ENCODE results near the gene KRTCAP2.
A peak's percentile ranks its signal among the peaks of the same experiment; 100 is the strongest.
"Not testable (repeated sequence)": the region's sequence is repeated elsewhere in the genome, so short reads cannot be mapped to it uniquely, and the experiment has no call there.

KRTCAP2 gene

DNA sequence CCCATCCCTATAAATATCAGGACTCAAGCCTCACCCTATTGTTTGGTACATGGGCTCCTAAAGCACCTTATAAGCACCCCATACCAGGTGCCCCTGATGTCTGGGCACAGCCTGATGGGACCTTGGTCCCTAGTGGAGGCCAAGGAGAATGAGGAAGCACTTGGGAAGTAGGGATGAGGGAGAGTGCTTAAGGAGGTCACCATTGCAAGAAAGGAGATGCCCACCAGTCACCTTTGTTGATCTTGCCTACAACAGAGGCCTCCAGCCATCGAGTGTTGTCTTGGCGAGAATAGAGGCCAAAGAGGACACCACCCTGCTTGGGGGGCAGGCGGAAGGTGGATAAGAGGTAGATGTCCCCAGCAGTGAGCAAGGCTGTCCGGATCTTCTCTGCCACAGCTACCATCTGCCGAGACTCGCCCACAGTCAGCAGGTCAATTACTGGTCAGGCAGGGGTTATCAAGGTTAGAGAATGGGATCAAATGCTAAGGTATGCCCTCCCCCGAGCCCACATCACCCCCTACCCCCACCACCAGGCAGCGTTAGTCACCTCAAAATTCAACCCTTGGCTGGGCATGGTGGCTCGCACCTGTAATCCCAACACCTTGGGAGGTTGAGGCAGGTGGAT is 33.0 kb upstream of the KRTCAP2 start:
- ATAC-seq: no peak
- peaks cover 37% of the 10 kb centered on the region for H3K4me1 Mint-ChIP-seq
- no peaks in the 10 kb centered on the region for H3K27me3 Mint-ChIP-seq
- no peak overlapping the region for H3K4me3 Mint-ChIP-seq
- no peak overlapping the region for H3K27ac Mint-ChIP-seq
- H3K36me3 Mint-ChIP-seq: peaks cover 6% of the 10 kb centered on the region
- no peaks in the 10 kb centered on the region for H3K9me3 Mint-ChIP-seq

DNA sequence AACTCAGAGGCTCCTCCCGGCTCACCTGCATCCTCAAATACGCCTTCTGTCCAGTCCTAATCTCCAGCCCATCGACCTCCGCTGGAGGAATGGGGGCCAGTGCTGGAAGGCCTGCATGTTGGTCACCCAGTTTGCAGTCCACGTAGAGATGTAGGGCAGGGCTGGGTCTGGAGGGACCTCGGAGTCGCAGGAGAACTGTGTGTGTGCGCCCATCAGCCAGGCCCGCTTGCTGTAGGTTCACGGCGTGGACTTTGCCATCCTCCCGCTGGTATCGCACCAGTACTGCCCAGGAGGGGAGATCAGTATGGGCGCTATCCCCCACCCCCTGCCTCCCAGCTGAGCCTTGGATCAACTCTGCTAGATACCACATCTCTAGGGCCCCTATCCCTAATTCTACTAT is 31.9 kb upstream of the KRTCAP2 start:
- Mint-ChIP-seq H3K4me3 (no peak overlapping the region), H3K4me1 (peaks cover 29% of the 10 kb centered on the region), H3K27me3 (no peaks in the 10 kb centered on the region), H3K27ac (no peak overlapping the region), H3K9me3 (no peaks in the 10 kb centered on the region), H3K36me3 (no peaks in the 10 kb centered on the region)
- no peak for ATAC-seq

- Mint-ChIP-seq H3K27ac (no peak overlapping the region), H3K27me3 (no peaks in the 10 kb centered on the region), H3K4me3 (no peak overlapping the region), H3K36me3 (no peaks in the 10 kb centered on the region), H3K4me1 (peaks cover 14% of the 10 kb centered on the region), H3K9me3 (no peaks in the 10 kb centered on the region)
- no peak for ATAC-seq
These were observed 29.8 kb upstream of the KRTCAP2 start for GRCh38 chr1:155202731-155203515.

DNA sequence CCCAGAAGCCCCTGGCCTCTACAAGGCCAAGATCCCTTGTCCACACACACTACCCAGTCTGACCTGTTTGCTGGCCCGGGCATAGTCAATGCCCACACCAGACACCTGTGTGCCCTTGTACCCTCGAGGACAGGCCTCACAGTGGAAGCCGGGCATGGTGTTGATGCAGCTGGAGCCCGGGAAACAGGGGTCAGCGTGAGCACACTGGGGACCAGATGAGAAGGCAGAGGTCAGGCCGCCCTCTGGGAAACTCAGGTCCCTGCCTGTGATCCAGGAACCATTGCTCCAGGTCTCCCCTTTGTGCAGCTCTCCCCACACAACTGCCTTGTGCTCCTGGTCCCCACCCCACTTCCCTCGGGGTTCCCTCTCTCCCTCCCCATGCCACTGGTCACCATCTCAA is 29.1 kb upstream of the KRTCAP2 start:
- no peak for ATAC-seq
- no peaks in the 10 kb centered on the region for H3K27me3 Mint-ChIP-seq
- no peak overlapping the region for H3K4me3 Mint-ChIP-seq
- H3K9me3 Mint-ChIP-seq: no peaks in the 10 kb centered on the region
- H3K4me1 Mint-ChIP-seq: peaks cover 7% of the 10 kb centered on the region
- no peaks in the 10 kb centered on the region for H3K36me3 Mint-ChIP-seq
- H3K27ac Mint-ChIP-seq: no peak overlapping the region

DNA sequence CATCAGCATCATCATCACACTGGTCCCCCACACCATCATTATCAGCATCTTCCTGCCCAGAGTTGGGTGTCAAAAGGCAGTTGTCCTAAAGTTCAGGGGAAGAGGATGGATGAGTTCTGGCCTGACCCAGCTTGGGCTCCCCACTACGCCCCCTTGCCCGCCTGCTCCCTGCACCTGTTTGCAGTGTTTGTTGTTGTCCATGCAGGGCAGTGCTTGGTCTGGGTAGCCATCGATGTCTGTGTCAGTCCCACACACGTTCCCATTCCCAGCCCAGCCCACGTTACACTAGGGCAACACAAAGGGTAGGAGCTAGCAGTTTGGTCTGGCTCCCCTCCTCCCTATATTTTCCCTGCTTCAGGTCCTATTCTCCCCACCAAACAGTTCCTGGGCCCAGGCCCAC is 27.8 kb upstream of the KRTCAP2 start:
- H3K4me1 Mint-ChIP-seq: no peaks in the 10 kb centered on the region
- no peaks in the 10 kb centered on the region for H3K36me3 Mint-ChIP-seq
- H3K27ac Mint-ChIP-seq: no peak overlapping the region
- H3K4me3 Mint-ChIP-seq: no peak overlapping the region
- H3K27me3 Mint-ChIP-seq: no peaks in the 10 kb centered on the region
- ATAC-seq: no peak
- no peaks in the 10 kb centered on the region for H3K9me3 Mint-ChIP-seq

DNA sequence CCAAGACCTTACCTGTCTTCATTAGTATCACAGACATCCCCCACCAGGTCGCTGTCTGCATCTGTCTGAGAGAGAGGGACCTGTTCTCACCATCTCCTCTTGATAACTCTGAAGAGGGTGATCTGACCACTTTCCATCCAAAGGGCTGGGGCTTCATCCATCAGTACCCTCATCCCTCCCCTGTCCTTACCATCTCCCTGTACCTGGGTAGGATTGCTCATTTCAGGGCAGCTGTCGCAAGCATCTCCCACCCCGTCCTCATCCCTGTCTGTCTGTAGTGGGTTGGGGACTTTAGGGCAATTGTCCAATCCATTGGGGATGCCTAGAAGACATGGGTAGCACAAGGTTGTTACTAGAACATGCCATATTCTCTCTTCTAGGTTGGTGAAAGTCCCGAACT is 26.7 kb upstream of the KRTCAP2 start:
- Mint-ChIP-seq H3K27ac (no peak overlapping the region), H3K36me3 (no peaks in the 10 kb centered on the region), H3K4me1 (peaks cover 6% of the 10 kb centered on the region), H3K9me3 (no peaks in the 10 kb centered on the region), H3K4me3 (no peak overlapping the region), H3K27me3 (no peaks in the 10 kb centered on the region)
- ATAC-seq: no peak

DNA sequence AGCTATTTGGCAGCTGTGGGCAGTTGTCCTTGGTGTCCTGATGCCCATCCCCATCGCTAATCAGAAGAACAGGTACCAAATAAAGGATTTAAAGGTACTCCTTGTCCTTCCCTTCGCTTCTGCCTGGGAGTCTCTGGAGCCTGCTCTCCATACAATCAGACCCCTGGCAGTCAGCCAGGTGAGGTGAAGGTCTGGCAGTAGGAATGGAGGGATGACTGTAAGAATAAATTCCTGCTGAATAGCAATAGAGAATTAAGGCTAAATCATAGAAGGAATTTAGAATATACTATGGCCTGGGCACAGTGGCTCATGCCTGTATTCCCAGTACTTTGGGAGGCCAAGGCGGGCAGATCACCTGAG is 25.4 kb upstream of the KRTCAP2 start:
- H3K27me3 Mint-ChIP-seq: no peaks in the 10 kb centered on the region
- H3K4me3 Mint-ChIP-seq: no peak overlapping the region
- H3K36me3 Mint-ChIP-seq: no peaks in the 10 kb centered on the region
- H3K9me3 Mint-ChIP-seq: no peaks in the 10 kb centered on the region
- H3K4me1 Mint-ChIP-seq: peaks cover 17% of the 10 kb centered on the region
- ATAC-seq: no peak
- H3K27ac Mint-ChIP-seq: no peak overlapping the region

DNA sequence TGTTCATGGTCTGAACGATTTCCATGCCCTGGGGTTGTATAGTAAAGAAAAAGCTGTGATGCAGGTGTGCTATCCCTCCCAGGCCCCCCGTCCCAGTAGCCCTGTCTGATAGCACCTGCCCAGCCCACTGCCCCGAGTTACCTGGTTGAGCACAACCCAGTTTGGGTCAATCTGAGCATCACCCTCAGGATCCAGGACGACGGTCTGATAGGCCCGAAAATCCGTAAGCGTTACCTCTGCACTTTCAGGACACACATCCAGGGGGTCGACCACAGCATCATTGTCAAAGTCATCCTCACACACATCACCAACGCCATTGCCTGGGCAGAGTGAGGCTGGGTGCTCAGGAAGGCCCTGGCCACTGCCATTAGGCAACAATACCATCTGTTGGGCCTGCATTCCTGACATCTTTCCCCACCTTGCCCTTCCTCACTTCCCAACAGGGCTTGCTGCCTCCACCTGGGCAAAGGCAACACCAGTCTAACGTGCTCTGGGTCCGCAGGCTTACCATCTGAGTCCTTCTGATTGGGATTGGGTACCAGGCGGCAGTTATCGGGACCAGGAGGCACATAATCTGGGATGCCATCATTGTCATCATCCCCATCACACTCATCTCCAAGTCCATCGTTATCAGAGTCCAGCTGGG is 24.9 kb upstream of the KRTCAP2 start:
- H3K4me1 Mint-ChIP-seq: peaks cover 22% of the 10 kb centered on the region
- ATAC-seq: no peak
- H3K36me3 Mint-ChIP-seq: no peaks in the 10 kb centered on the region
- H3K27me3 Mint-ChIP-seq: no peaks in the 10 kb centered on the region
- no peaks in the 10 kb centered on the region for H3K9me3 Mint-ChIP-seq
- H3K27ac Mint-ChIP-seq: no peak overlapping the region
- H3K4me3 Mint-ChIP-seq: no peak overlapping the region

DNA sequence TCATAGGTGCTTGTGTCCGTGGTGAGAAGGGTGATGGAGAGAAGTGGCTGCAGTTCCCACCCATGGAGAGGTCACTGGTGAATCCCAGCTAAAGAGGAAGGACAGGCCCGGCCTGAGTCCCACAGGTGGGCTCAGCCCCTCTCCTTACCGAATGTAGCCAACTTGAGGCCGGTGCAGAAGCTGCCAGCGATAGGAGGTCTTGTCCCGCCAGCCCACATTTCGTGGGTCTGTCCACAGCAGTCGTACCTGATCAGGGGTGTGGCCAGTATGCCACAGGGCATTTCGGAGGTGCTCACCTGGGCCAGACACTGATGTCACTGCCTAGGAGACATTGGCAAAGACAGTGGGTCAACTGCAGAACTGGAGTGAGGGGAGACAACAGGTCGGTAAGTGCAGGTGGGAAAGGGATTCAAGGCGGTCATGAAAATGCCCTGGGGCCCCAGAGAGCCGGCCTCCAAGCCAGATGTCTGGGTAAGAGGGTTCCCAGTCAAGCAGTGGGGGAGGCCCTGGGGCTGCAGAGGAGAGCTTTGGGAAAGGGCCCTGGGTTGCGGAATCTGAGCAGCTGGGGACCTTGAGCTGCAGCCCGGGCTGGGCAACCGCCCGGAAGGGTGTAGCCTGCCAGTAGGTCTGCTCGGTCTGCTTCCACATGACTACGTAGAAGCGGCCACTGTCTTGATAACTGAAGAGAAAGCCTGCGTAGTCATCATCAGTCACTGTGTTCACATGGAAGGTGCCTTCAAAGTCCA is 24.0 kb upstream of the KRTCAP2 start:
- Mint-ChIP-seq H3K27ac (no peak overlapping the region), H3K4me3 (no peak overlapping the region), H3K4me1 (peaks cover 29% of the 10 kb centered on the region), H3K36me3 (no peaks in the 10 kb centered on the region), H3K27me3 (no peaks in the 10 kb centered on the region), H3K9me3 (no peaks in the 10 kb centered on the region)
- no peak for ATAC-seq

DNA sequence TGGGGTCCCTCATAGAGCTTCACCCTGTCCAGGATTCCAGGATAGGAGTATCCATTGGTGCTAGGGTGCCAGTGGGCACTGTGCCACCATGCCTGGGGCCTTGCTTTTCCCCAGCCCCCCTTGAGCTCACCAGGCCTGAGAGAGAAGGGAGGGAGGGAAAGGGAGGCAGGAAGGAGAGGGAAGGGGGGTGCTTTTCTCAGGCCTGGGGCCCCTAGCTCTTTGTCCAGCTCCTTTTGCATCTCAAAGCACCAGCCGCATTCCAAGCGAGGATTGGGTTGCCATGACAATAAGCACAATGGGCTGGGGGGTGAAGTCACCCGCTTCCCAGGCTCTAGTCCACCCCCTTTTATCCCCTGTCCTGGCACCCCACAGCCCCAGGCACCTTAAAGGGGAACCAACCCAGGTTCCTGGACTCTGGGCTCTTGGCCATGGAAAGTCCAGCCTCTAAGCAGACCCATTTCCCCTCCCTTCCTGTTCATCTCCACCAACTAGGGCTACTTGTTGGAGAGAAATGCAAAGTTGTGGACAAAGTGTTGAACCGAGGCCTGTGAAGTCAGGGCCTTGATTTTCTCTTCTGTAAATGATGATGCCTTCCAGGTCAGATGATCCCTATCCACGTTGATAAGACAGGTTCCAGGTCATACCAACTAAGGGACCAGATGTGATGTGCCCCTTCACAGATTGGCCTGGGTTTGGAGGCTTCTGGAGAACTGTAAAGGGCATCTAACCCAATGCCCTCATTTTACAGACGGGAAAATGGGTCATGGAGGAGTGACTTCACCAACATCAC is 23.2 kb upstream of the KRTCAP2 start:
- H3K9me3 Mint-ChIP-seq: no peaks in the 10 kb centered on the region
- no peak overlapping the region for H3K27ac Mint-ChIP-seq
- H3K36me3 Mint-ChIP-seq: no peaks in the 10 kb centered on the region
- no peak for ATAC-seq
- no peak overlapping the region for H3K4me3 Mint-ChIP-seq
- H3K4me1 Mint-ChIP-seq: peaks cover 29% of the 10 kb centered on the region
- H3K27me3 Mint-ChIP-seq: no peaks in the 10 kb centered on the region

- Mint-ChIP-seq H3K36me3 (no peaks in the 10 kb centered on the region), H3K4me1 (peaks cover 29% of the 10 kb centered on the region), H3K27ac (peak overlapping the region; percentile 1), H3K4me3 (peak overlapping the region; percentile 76), H3K27me3 (no peaks in the 10 kb centered on the region), H3K9me3 (no peaks in the 10 kb centered on the region)
- ATAC-seq: no peak
These were observed 22.3 kb upstream of the KRTCAP2 start for GRCh38 chr1:155195201-155196102.

- H3K4me1 Mint-ChIP-seq: peaks cover 29% of the 10 kb centered on the region
- peak overlapping the region; percentile 82 for H3K27ac Mint-ChIP-seq
- not testable (repeated sequence) for H3K27me3 Mint-ChIP-seq, ATAC-seq, H3K9me3 Mint-ChIP-seq, H3K36me3 Mint-ChIP-seq
- H3K4me3 Mint-ChIP-seq: peak overlapping the region; percentile 84
These were observed 20.8 kb upstream of the KRTCAP2 start for GRCh38 chr1:155193991-155194240.

DNA sequence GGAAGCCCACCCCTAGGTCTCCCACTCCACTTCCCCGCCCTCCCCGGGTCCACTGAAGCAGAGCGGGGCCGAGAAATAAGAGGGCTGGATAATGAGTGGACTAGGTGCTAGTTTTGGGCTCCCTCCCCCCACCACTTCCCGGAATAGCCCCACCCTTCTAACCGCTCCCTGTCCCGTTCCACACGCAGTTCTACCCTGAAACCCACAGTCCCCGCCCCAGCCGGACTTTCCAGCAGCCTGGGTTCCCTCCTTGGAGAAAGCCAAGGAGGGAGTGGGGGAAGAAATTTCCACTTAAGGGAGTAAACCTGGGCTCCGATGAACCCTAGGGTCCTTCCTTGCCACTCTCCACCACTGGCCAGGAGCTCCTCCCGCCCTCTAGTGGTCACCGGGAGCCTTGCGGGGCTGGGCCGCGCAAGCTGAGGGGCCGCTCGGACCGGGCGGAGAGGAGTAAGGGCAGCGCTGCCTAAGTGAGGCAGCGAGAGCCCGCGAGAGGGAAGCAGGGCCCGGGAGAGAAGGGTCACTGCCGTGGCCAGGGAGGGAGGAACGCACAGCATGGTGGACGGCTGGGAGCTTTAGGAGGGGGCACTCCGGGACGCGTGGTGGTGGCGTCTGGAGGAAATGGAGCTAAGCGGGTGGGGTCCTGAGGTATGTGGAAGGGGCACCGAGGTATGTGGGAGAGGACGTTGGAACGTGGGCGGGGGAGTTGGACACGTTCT is 20.3 kb upstream of the KRTCAP2 start:
- ATAC-seq: peak; percentile 84
- H3K27ac Mint-ChIP-seq: peak overlapping the region; percentile 82
- H3K36me3 Mint-ChIP-seq: no peaks in the 10 kb centered on the region
- no peaks in the 10 kb centered on the region for H3K9me3 Mint-ChIP-seq
- peaks cover 29% of the 10 kb centered on the region for H3K4me1 Mint-ChIP-seq
- peak overlapping the region; percentile 84 for H3K4me3 Mint-ChIP-seq
- H3K27me3 Mint-ChIP-seq: no peaks in the 10 kb centered on the region
